PC-3 (cell line): ENCODE data around the gene SLC9A4.

Source experiments
- CTCF ChIP-seq: fragments of 300-600 bp; sonication (generic); conservative IDR thresholded peaks from 2 replicates; pipeline ENCODE4 v1.5.1; 2017; ENCODE audit warnings: antibody characterized with exemption, low read depth, mild to moderate bottlenecking, low read length
- EZH2 ChIP-seq: fragments of 300-600 bp; sonication (generic); IDR thresholded peaks from one replicate; pipeline ENCODE4 v1.6.1; 2017; ENCODE audit warnings: antibody characterized with exemption, mild to moderate bottlenecking, low read length; ENCODE audit not compliant: unreplicated experiment
- EZH2phosphoT487 ChIP-seq: fragments of 300-600 bp; sonication (generic); IDR thresholded peaks from 2 replicates; pipeline ENCODE4 v1.6.1; 2018; ENCODE audit warnings: mild to moderate bottlenecking, antibody characterized with exemption, low read length, borderline replicate concordance

GRCh38 chr2:102538491-102538890, 65.5 kb downstream of the SLC9A4 start:
- TF ChIP-seq CTCF (no peak), EZH2phosphoT487 (no peak), EZH2 (no peak)
